WI38 (cell line): ENCODE data around the gene IGSF23.

Source experiments
- H3K4me3 ChIP-seq: 2 replicates; pipeline ENCODE4 v1.5.1; 2011; ENCODE audit warnings: low read depth, mild to moderate bottlenecking, control low read depth, low read length
- TF ChIP-seq, protein P1 (sequence below): IDR thresholded peaks from 2 replicates; pipeline ENCODE4 v1.5.1; 2012; ENCODE audit warnings: low read depth, mild to moderate bottlenecking, control low read depth, low read length

Gene IGSF23

DNA sequence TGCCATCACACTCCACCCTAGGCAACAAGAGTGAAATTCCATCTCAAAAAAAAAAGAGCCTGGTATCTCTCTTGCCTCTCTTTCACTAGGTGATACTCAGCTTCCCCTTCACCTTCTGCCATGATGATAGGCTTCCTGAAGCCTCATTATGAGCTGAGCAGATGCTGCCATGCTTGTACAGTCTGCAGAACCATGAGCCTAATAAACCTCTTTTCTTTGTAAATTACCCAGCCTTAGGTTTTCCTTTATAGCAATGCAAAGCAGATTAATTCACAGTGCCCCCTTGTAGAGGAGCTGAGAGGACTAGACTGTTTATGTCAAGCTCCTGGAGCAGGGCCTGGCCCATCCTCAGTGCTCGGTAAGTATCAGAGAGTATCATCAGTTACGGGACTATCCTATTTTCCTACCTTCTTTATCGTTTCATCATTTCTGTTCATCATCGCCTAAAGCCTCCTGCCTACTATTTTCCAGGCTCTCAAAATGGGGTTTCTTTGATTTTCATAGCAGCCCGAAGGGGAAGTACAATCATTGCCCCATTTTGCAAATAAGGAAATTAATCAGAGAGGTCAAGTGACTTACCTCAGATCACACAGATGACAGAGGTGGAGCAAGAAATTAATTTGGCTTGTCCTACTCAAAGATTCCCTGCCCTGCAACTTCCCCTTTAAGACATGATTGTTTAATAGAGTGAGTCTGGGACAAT is 33.5 kb upstream of the IGSF23 start:
- TF ChIP-seq, protein P1, sequence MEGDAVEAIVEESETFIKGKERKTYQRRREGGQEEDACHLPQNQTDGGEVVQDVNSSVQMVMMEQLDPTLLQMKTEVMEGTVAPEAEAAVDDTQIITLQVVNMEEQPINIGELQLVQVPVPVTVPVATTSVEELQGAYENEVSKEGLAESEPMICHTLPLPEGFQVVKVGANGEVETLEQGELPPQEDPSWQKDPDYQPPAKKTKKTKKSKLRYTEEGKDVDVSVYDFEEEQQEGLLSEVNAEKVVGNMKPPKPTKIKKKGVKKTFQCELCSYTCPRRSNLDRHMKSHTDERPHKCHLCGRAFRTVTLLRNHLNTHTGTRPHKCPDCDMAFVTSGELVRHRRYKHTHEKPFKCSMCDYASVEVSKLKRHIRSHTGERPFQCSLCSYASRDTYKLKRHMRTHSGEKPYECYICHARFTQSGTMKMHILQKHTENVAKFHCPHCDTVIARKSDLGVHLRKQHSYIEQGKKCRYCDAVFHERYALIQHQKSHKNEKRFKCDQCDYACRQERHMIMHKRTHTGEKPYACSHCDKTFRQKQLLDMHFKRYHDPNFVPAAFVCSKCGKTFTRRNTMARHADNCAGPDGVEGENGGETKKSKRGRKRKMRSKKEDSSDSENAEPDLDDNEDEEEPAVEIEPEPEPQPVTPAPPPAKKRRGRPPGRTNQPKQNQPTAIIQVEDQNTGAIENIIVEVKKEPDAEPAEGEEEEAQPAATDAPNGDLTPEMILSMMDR = no peak
- no peak overlapping the region for H3K4me3 ChIP-seq

DNA sequence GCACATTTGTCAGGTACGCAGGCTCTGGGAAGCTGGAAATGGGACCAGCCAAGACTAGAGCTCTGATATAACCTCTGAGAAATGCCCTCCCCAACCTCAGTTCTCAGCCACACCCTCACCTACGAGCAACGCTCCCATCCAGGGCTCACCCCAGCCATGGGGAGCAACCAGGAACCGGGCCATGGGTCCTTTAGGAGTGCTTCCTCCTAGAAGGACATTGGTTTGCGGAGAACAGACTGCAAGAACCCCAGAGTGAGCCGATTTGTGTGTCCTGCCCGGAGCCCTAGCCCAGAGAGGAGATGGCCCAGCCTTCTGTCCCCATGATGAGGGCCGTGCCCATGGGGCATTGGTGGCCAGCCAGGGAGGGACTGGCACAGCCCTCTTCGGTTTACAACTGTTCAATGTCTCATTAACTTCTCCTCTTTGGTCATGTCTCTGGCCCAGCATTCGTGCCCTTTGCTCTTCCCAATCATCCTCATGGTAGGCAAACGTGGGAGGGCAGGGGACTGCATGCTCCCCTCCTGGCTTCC is 32.9 kb upstream of the IGSF23 start:
- no peak overlapping the region for H3K4me3 ChIP-seq
- TF ChIP-seq, protein P1 = no peak

DNA sequence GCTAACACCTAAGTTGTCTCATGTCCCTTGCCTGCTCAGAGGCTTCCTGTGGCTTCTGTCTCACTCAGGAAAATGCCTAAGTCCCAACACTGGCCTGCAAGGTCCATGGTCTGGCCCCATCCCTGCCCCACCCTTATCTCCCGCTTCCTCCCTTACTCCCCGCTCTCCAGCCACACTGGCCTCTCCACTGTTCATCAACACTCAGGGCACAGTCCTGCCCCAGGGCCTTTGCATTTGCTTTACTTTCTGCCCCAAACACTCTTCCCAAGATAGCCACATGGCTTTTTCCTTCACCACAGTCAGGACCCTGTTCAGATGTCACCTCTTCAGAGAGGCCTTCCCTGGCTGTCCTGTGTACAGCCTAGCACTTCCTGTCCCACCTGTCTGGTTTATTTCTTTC is 32.1 kb upstream of the IGSF23 start:
- TF ChIP-seq, protein P1 = no peak
- no peak overlapping the region for H3K4me3 ChIP-seq

DNA sequence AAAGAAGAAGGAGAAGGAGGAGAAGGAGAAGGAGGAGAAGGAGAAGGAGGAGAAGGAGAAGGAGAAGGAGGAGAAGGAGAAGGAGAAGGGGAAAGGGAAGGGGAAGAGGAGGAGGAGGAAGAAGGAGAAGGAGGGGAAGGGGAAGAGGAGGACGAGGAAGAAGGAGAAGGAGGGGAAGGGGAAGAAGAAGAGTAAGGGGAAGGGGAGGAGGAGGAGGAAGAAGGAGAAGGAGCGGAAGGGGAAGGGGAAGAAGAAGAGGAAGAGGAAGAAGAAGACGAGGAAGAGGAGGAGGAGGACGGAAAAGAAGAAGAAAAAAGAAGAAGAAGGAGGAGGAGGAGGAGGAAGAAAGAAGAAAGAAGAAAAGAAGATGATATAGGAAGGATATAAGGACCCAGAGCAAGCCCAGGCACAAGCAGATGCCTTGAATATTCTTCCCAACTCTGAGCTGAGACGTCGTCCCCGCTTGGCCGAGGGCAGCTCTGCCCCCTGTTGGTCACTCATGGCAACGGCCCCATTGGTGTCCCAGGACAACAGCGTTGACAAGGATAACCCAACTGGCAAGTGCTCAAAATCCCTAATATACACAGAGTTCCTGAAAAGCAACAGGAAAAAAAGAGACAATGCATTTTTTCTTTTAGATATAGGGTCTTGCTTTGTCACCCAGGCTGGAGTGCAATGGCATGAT is 30.6 kb upstream of the IGSF23 start:
- H3K4me3 ChIP-seq = no peak overlapping the region
- TF ChIP-seq, protein P1 = peak; percentile 70

DNA sequence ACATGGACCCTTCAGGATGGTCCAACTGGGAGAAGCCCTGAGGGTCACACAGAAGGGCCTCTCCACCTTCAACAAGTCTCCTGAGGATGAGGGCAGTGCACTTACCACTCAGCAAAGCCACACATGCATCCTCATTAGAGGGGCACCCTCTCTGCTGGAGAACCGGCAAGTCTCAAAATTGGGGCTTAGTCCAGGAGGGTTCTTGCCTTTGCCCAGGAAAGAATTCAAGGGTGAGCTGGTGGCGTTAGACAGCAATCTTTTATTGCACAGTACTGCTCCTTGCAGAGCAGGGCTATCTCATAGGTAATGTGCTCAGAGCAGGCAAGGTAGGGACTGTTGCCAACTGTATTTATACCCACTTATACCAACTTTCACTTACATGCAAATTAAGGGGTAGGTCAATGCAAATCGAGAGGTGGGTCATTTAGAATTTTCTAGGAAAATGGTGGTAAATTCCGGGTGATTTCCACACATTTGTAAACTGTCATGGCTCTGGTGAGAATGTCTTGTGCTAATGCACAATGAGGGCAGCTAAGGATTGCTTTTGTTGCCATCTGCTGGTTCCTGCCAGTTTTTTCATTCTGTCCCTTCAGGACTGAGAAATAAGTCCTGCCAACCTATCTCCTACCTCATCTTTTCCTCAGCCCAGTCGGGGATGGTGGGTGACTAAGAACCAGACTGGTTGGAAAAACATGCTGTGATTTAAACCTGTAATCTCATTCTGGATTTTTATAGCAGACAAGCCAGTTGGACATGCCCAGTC is 27.8 kb upstream of the IGSF23 start:
- TF ChIP-seq, protein P1 = no peak
- H3K4me3 ChIP-seq = no peak overlapping the region

DNA sequence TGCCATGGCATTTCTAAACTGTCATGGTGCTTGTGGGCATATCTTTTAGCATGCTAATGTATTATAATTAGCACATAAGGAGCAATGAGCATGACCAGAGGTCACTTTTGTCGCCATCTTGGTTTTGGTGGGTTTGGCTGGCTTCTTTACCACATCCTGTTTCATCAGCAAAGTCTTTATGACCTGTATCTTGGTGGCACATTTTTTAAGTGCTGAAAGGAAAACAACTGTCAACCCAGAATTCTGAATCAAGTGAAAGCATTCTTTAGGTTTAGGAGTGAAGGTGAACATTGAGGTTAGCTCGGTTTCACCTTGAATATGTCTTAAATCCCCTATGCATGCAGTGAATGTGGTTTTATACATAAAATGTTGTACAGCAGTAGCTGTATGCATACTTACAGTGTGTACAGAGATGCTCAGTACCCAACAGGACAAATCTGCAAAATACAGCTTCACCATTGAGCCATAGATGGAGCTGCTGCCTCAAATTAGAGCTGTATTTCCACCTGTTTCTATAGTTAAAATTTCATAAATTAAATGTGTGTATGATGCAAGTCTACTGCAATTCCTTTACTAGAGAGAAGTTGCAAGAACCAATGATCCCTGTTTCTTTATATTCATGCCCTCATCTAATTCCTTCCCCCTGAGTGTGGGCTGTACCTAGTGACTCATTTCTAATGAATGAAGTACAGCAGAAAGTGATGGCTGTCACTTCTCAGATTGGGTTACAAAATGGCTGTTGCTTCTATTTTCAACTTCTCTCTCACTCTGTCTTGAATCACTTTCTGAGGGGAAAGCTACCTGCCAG is 25.2 kb upstream of the IGSF23 start:
- TF ChIP-seq, protein P1 = peak; percentile 7; the same call in 1 of the 2 replicates
- H3K4me3 ChIP-seq = peak overlapping the region; percentile 16; the same call in 1 of the 2 replicates
